HCT116 (cell line): ENCODE data around the gene CDK2AP2. TPM values are rescaled to one million over a fixed set of nuclear protein-coding genes. Genes with fewer than 3 reads are reported as not detected.

Experiments used
- ATAC-seq: fragments of 200-7000 bp; cut with Tn5 transposase; 2 replicates; pipeline ENCODE4 v1.9.1; 2020; ENCODE audit warnings: mild to moderate bottlenecking, moderate library complexity
- BruUV-seq: library from RNA; stranded (reverse); fragments of 400-500 nt; replicated peaks from 2 replicates; lab custom pipeline; 2021; lab: Mats Ljungman, UMichigan
- CTCF ChIA-PET: fragments of 300-600 bp; sonication (Branson Sonifier 250); formaldehyde crosslinking; loops from one replicate; lab custom pipeline; 2021; ENCODE audit warnings: antibody characterized with exemption; lab: Charles Lee
- POLR2A ChIA-PET: fragments of 300-600, 350-600 bp; sonication (Branson Sonifier 250); formaldehyde crosslinking; loops from one replicate; lab custom pipeline; 2021; ENCODE audit warnings: antibody characterized with exemption; lab: Charles Lee
- RAD21 ChIA-PET, 2 experiments: fragments of 300-600 bp; sonication (Branson Sonifier 250); formaldehyde crosslinking; loops; one replicate each; lab custom pipeline; 2023; ENCODE audit warnings: low total read pairs in 2 of 2; ENCODE audit not compliant: uncharacterized antibody in 2 of 2, unreplicated experiment in 2 of 2, low non-redundant PET in 1 of 2; lab: Charles Lee
- DNase-seq: peaks from one replicate; pipeline ENCODE4 v3.0.0-alpha.2; 2010; ENCODE audit warnings: low read depth, low spot score
- H2AFZ ChIP-seq: fragments of 200-600 bp; shearing (Covaris generic), sonication (generic); 2 replicates; pipeline ENCODE4 v1.6.1; 2017; ENCODE audit warnings: low read depth, mixed run types, mixed read lengths, antibody characterized with exemption, low read length; ENCODE audit not compliant: poor library complexity, severe bottlenecking
- H3K27ac ChIP-seq: 2 replicates; pipeline ENCODE4 v1.5.1; 2012; ENCODE audit warnings: low read depth, low read length
- H3K27me3 ChIP-seq: fragments of 200-600 bp; sonication (generic); 2 replicates; pipeline ENCODE4 v1.6.1; 2016; ENCODE audit warnings: mixed run types, low read length, mixed read lengths; ENCODE audit not compliant: insufficient read depth
- H3K36me3 ChIP-seq, 2 experiments: fragments of 200-500 bp in 1 of 2; fragments of 200-600 bp in 1 of 2; sonication (Bioruptor generic) in 1 of 2; sonication (generic) in 1 of 2; 2 replicates each; pipeline versions ENCODE4 v1.5.1 to v1.6.1; 2014 to 2016; ENCODE audit warnings: low read length in 2 of 2, inconsistent platforms in 1 of 2, mixed read lengths in 1 of 2, mixed run types in 1 of 2; ENCODE audit not compliant: insufficient read depth in 2 of 2, control insufficient read depth in 1 of 2
- H3K4me1 ChIP-seq, 2 experiments: fragments of 200-600 bp in 1 of 2; sonication (generic) in 1 of 2; 2 replicates each; pipeline versions ENCODE4 v1.5.1 to v1.6.1; 2012 to 2017; ENCODE audit warnings: low read length in 2 of 2, inconsistent platforms in 1 of 2, mild to moderate bottlenecking in 1 of 2, mixed read lengths in 1 of 2, mixed run types in 1 of 2, moderate library complexity in 1 of 2; ENCODE audit not compliant: insufficient read depth in 2 of 2, control insufficient read depth in 1 of 2
- H3K4me2 ChIP-seq: fragments of 200-600 bp; sonication (generic); 2 replicates; pipeline ENCODE4 v1.6.1; 2017; ENCODE audit warnings: mixed run types, low read length, mixed read lengths
- H3K4me3 ChIP-seq, 2 experiments: fragments of 200-600 bp in 1 of 2; sonication (generic) in 1 of 2; replicated peaks in 1 of 2; 2 replicates each; pipeline ENCODE4 v1.5.1; 2011 to 2016; ENCODE audit warnings: low read length in 2 of 2, control low read depth in 1 of 2, low read depth in 1 of 2, mild to moderate bottlenecking in 1 of 2, mixed read lengths in 1 of 2, mixed run types in 1 of 2
- H3K79me2 ChIP-seq: fragments of 200-600 bp; sonication (generic); 2 replicates; pipeline ENCODE4 v1.6.1; 2017; ENCODE audit warnings: mild to moderate bottlenecking, mixed run types, low read length, moderate library complexity, mixed read lengths; ENCODE audit not compliant: insufficient read depth
- H3K9ac ChIP-seq: fragments of 200-600 bp; sonication (generic); 2 replicates; pipeline ENCODE4 v1.6.1; 2016; ENCODE audit warnings: low read length, mixed read lengths
- H3K9me2 ChIP-seq: fragments of 200-600 bp; sonication (generic), shearing (Covaris generic); 2 replicates; pipeline ENCODE4 v1.6.1; 2017; ENCODE audit warnings: mixed run types, mild to moderate bottlenecking, moderate library complexity; ENCODE audit not compliant: insufficient read depth
- H3K9me3 ChIP-seq, 2 experiments: fragments of 200-500 bp in 1 of 2; fragments of 200-600 bp in 1 of 2; sonication (Bioruptor generic) in 1 of 2; sonication (generic) in 1 of 2; 2 replicates each; pipeline ENCODE4 v1.6.1; 2014 to 2017; ENCODE audit warnings: low read length in 2 of 2, mixed read lengths in 2 of 2, inconsistent platforms in 1 of 2, low read depth in 1 of 2, mild to moderate bottlenecking in 1 of 2, mixed run types in 1 of 2, moderate library complexity in 1 of 2; ENCODE audit not compliant: control insufficient read depth in 1 of 2, insufficient read depth in 1 of 2
- H4K20me1 ChIP-seq: fragments of 200-600 bp; sonication (generic), shearing (Covaris generic); 2 replicates; pipeline ENCODE4 v1.6.1; 2017; ENCODE audit warnings: mixed run types, mild to moderate bottlenecking, moderate library complexity; ENCODE audit not compliant: insufficient read depth
- CBX3 ChIP-seq: IDR thresholded peaks from 2 replicates; pipeline ENCODE4 v1.6.1; 2012; ENCODE audit warnings: low read depth
- CEBPB ChIP-seq: IDR thresholded peaks from 2 replicates; pipeline ENCODE4 v1.6.1; 2012; ENCODE audit warnings: low read depth
- EGR1 ChIP-seq: IDR thresholded peaks from 2 replicates; pipeline ENCODE4 v1.6.1; 2012; ENCODE audit warnings: low read depth
- ELF1 ChIP-seq: IDR thresholded peaks from 2 replicates; pipeline ENCODE4 v1.6.1; 2012; ENCODE audit warnings: low read depth, borderline replicate concordance
- EZH2phosphoT487 ChIP-seq: fragments of 200-600 bp; IDR thresholded peaks from 2 replicates; pipeline ENCODE4 v1.6.1; 2018; ENCODE audit warnings: antibody characterized with exemption, borderline replicate concordance
- FOSL1 ChIP-seq: IDR thresholded peaks from 2 replicates; pipeline ENCODE4 v1.6.1; 2012; ENCODE audit warnings: low read depth
- JUND ChIP-seq: IDR thresholded peaks from 2 replicates; pipeline ENCODE4 v1.6.1; 2012
- MAX ChIP-seq: IDR thresholded peaks from 2 replicates; pipeline ENCODE4 v1.6.1; 2012
- POLR2A ChIP-seq: IDR thresholded peaks from 2 replicates; pipeline ENCODE4 v1.7.0; 2011; ENCODE audit warnings: borderline replicate concordance; ENCODE audit not compliant: insufficient read depth, insufficient read length; ENCODE audit errors: extremely low read depth
- POLR2AphosphoS5 ChIP-seq: IDR thresholded peaks from 2 replicates; pipeline ENCODE4 v1.6.1; 2011; ENCODE audit warnings: mild to moderate bottlenecking, low read depth, low read length, moderate library complexity
- RAD21 ChIP-seq: IDR thresholded peaks from 2 replicates; pipeline ENCODE4 v1.6.1; 2012; ENCODE audit warnings: low read depth, mild to moderate bottlenecking
- SRF ChIP-seq: IDR thresholded peaks from 2 replicates; pipeline ENCODE4 v1.6.1; 2012; ENCODE audit warnings: low read depth
- YY1 ChIP-seq: IDR thresholded peaks from 2 replicates; pipeline ENCODE4 v1.6.1; 2011; ENCODE audit warnings: low read length, low read depth, moderate library complexity, mild to moderate bottlenecking; ENCODE audit not compliant: insufficient replicate concordance; ENCODE audit errors: extremely low read depth
- ZFX ChIP-seq: fragments of 450-650 bp; IDR thresholded peaks from 2 replicates; pipeline ENCODE4 v1.6.1; 2017
- intact Hi-C: fragments of 100-400 bp; cut with micrococcal nuclease; formaldehyde crosslinking; loops from 2 replicates; pipeline ENCODE4 v1.10.0; 2022
- total RNA-seq: library from RNA; stranded (reverse); gene quantifications from one replicate; pipeline ENCODE4 v1.2.1, GENCODE V29; 2021; ENCODE audit not compliant: unreplicated experiment
- TF ChIP-seq, protein P1 (sequence below), 3 experiments: fragments of 200-600 bp in 1 of 3; sonication (generic) in 1 of 3; IDR thresholded peaks in 2 of 3; conservative IDR thresholded peaks in 1 of 3; 2 replicates each; pipeline ENCODE4 v1.5.1; 2012 to 2017; ENCODE audit warnings: low read depth in 2 of 3, low read length in 2 of 3, antibody characterized with exemption in 1 of 3, borderline replicate concordance in 1 of 3, control low read depth in 1 of 3, mild to moderate bottlenecking in 1 of 3, mixed read lengths in 1 of 3, mixed run types in 1 of 3, moderate library complexity in 1 of 3; ENCODE audit not compliant: insufficient read depth in 1 of 3
- TF ChIP-seq, protein P2 (sequence below): IDR thresholded peaks from 2 replicates; pipeline ENCODE4 v1.6.1; 2012; ENCODE audit warnings: low read depth

The CDK2AP2 gene
- total RNA-seq, 1 experiment from 2014 or later, result 53.6 TPM

- Histone ChIP-seq H3K9ac (peak overlapping the region; percentile 95), H3K79me2 (peaks cover 29% of the 10 kb centered on the region), H3K4me3 (peak overlapping the region; percentile 72 to 85), H3K36me3 (peaks cover 0 to 5% of the 10 kb centered on the region in 2 experiments; a peak in 2 of 4 replicates), H3K4me2 (peak overlapping the region; percentile 88), H3K27me3 (no peaks in the 10 kb centered on the region), H4K20me1 (no peaks in the 10 kb centered on the region), H3K27ac (peak overlapping the region; percentile 93), H2AFZ (no peak overlapping the region), H3K4me1 (peaks cover 31 to 43% of the 10 kb centered on the region in 2 experiments), H3K9me2 (no peaks in the 10 kb centered on the region), H3K9me3 (no peaks in the 10 kb centered on the region)
- POLR2A ChIA-PET, result no interaction called here
- BruUV-seq, result no TSS peak
- intact Hi-C loops, result loop anchor here (1.0 to 5.0 kb wide), 5 partner anchors 37 to 156 kb away; partner anchors contain the start of genes PPP1CA, RPS6KB2 and TMEM134
- CTCF ChIA-PET, result interaction anchor here (2.4 kb wide), 1 partner anchor 105 kb away, joined by 11 read pairs; the partner anchor contains the start of gene PPP1CA
- no peak for TF ChIP-seq EZH2phosphoT487
- no peak for TF ChIP-seq EGR1
- no peak for TF ChIP-seq POLR2A
- TF ChIP-seq SRF, result no peak
- TF ChIP-seq JUND, result no peak
- no peak for TF ChIP-seq FOSL1
- TF ChIP-seq, protein P1, sequence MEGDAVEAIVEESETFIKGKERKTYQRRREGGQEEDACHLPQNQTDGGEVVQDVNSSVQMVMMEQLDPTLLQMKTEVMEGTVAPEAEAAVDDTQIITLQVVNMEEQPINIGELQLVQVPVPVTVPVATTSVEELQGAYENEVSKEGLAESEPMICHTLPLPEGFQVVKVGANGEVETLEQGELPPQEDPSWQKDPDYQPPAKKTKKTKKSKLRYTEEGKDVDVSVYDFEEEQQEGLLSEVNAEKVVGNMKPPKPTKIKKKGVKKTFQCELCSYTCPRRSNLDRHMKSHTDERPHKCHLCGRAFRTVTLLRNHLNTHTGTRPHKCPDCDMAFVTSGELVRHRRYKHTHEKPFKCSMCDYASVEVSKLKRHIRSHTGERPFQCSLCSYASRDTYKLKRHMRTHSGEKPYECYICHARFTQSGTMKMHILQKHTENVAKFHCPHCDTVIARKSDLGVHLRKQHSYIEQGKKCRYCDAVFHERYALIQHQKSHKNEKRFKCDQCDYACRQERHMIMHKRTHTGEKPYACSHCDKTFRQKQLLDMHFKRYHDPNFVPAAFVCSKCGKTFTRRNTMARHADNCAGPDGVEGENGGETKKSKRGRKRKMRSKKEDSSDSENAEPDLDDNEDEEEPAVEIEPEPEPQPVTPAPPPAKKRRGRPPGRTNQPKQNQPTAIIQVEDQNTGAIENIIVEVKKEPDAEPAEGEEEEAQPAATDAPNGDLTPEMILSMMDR (IDR thresholded peaks at IDR 0.05 in 2 of 3, conservative IDR thresholded peaks at IDR 0.05 in 1 of 3; ENCODE audit: borderline replicate concordance in 1 of 3, insufficient read depth in 1 of 3, low read depth in 2 of 3, low read length in 2 of 3), result no peak; a peak in 2 of 6 replicates
- TF ChIP-seq, protein P2, sequence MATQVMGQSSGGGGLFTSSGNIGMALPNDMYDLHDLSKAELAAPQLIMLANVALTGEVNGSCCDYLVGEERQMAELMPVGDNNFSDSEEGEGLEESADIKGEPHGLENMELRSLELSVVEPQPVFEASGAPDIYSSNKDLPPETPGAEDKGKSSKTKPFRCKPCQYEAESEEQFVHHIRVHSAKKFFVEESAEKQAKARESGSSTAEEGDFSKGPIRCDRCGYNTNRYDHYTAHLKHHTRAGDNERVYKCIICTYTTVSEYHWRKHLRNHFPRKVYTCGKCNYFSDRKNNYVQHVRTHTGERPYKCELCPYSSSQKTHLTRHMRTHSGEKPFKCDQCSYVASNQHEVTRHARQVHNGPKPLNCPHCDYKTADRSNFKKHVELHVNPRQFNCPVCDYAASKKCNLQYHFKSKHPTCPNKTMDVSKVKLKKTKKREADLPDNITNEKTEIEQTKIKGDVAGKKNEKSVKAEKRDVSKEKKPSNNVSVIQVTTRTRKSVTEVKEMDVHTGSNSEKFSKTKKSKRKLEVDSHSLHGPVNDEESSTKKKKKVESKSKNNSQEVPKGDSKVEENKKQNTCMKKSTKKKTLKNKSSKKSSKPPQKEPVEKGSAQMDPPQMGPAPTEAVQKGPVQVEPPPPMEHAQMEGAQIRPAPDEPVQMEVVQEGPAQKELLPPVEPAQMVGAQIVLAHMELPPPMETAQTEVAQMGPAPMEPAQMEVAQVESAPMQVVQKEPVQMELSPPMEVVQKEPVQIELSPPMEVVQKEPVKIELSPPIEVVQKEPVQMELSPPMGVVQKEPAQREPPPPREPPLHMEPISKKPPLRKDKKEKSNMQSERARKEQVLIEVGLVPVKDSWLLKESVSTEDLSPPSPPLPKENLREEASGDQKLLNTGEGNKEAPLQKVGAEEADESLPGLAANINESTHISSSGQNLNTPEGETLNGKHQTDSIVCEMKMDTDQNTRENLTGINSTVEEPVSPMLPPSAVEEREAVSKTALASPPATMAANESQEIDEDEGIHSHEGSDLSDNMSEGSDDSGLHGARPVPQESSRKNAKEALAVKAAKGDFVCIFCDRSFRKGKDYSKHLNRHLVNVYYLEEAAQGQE, result no peak
- TF ChIP-seq ZFX, result no peak
- no peak for TF ChIP-seq ELF1
- no peak for TF ChIP-seq MAX
- TF ChIP-seq CBX3, result no peak
- no peak for TF ChIP-seq CEBPB
- TF ChIP-seq RAD21, result no peak
- no peak for TF ChIP-seq YY1
- TF ChIP-seq POLR2AphosphoS5, result no peak
- RAD21 ChIA-PET, result no interaction called here
- ATAC-seq (no peak), DNase-seq (no peak)
Observed at GRCh38 chr11:67506426-67507051, 1.4 kb downstream of the CDK2AP2 start.
